Neuronal stem cell (in vitro differentiated cells): ENCODE results near the gene PANK4.

ENCODE experiments used
- DNase-seq: peaks from one replicate; pipeline ENCODE4 v3.0.0-alpha.2; 2013; ENCODE audit warnings: low spot score
- H2AFZ ChIP-seq: one replicate; pipeline ENCODE4 v1.6.1; 2013; ENCODE audit warnings: mild to moderate bottlenecking, low read length, inconsistent platforms
- H2AK5ac ChIP-seq: 2 replicates; pipeline ENCODE4 v1.6.1; 2013; ENCODE audit warnings: low read depth, mild to moderate bottlenecking, inconsistent platforms, low read length, moderate library complexity, mixed read lengths
- H2BK120ac ChIP-seq: 2 replicates; pipeline ENCODE4 v1.6.1; 2013; ENCODE audit warnings: low read depth, mild to moderate bottlenecking, inconsistent platforms, low read length, moderate library complexity, mixed read lengths
- H2BK12ac ChIP-seq: one replicate; pipeline ENCODE4 v1.6.1; 2013; ENCODE audit warnings: low read length, inconsistent platforms
- H2BK15ac ChIP-seq: 2 replicates; pipeline ENCODE4 v1.6.1; 2013; ENCODE audit warnings: mild to moderate bottlenecking, low read length, inconsistent platforms, mixed read lengths
- H2BK5ac ChIP-seq: one replicate; pipeline ENCODE4 v1.6.1; 2013; ENCODE audit warnings: inconsistent platforms, mild to moderate bottlenecking, low read length, moderate library complexity
- H3K14ac ChIP-seq: one replicate; pipeline ENCODE4 v1.6.1; 2013; ENCODE audit warnings: low read length, inconsistent platforms
- H3K18ac ChIP-seq: 2 replicates; pipeline ENCODE4 v1.6.1; 2013; ENCODE audit warnings: low read length, inconsistent platforms
- H3K23ac ChIP-seq: 2 replicates; pipeline ENCODE4 v1.6.1; 2013; ENCODE audit warnings: low read depth, mild to moderate bottlenecking, mixed read lengths, low read length, inconsistent platforms; ENCODE audit not compliant: poor library complexity
- H3K27ac ChIP-seq: replicated peaks from 3 replicates; pipeline ENCODE4 v1.5.1; 2013; ENCODE audit warnings: low read length, inconsistent platforms
- H3K27me3 ChIP-seq, 3 experiments: 2 replicates each; pipeline ENCODE4 v1.6.1; 2013; ENCODE audit warnings: low read length in 3 of 3, mild to moderate bottlenecking in 2 of 3, inconsistent platforms in 1 of 3, low read depth in 1 of 3, mixed read lengths in 1 of 3, moderate library complexity in 1 of 3; ENCODE audit not compliant: control insufficient read depth in 3 of 3, insufficient read depth in 3 of 3
- H3K36me3 ChIP-seq, 2 donors: replicated peaks in 1 of 2; 2 replicates each; pipeline ENCODE4 v1.6.1; 2013; ENCODE audit warnings: low read length in 2 of 2; ENCODE audit not compliant: control insufficient read depth in 2 of 2, insufficient read depth in 2 of 2
- H3K4ac ChIP-seq: 2 replicates; pipeline ENCODE4 v1.6.1; 2013; ENCODE audit warnings: inconsistent platforms, mild to moderate bottlenecking, low read length, moderate library complexity
- H3K4me1 ChIP-seq, 2 donors: 1 replicate in 1 of 2; 2 replicates in 1 of 2; pipeline ENCODE4 v1.6.1; 2013; ENCODE audit warnings: low read length in 2 of 2, low read depth in 1 of 2; ENCODE audit not compliant: control insufficient read depth in 2 of 2, insufficient read depth in 1 of 2
- H3K4me2 ChIP-seq: one replicate; pipeline ENCODE4 v1.6.1; 2013; ENCODE audit warnings: mild to moderate bottlenecking, low read length, inconsistent platforms; ENCODE audit not compliant: insufficient read depth, poor library complexity, severe bottlenecking
- H3K4me3 ChIP-seq, 2 donors: 2 replicates each; pipeline ENCODE4 v1.5.1; 2013; ENCODE audit warnings: low read length in 2 of 2, mild to moderate bottlenecking in 2 of 2, inconsistent platforms in 1 of 2, moderate library complexity in 1 of 2
- H3K79me1 ChIP-seq: one replicate; pipeline ENCODE4 v1.6.1; 2013; ENCODE audit warnings: low read depth, mild to moderate bottlenecking, inconsistent platforms, low read length, moderate library complexity
- H3K9ac ChIP-seq: one replicate; pipeline ENCODE4 v1.6.1; 2013; ENCODE audit warnings: mild to moderate bottlenecking, low read depth, low read length, inconsistent platforms; ENCODE audit not compliant: poor library complexity
- H3K9me3 ChIP-seq, 2 donors: replicated peaks in 1 of 2; 2 replicates each; pipeline versions ENCODE3 to v1.6.1; 2013; ENCODE audit warnings: low read length in 2 of 2, mild to moderate bottlenecking in 2 of 2, inconsistent platforms in 1 of 2, low read depth in 1 of 2, mixed read lengths in 1 of 2, moderate library complexity in 1 of 2; ENCODE audit not compliant: control insufficient read depth in 2 of 2, insufficient read depth in 1 of 2
- H4K8ac ChIP-seq: one replicate; pipeline ENCODE4 v1.6.1; 2013; ENCODE audit warnings: low read depth, mild to moderate bottlenecking, inconsistent platforms, low read length, moderate library complexity
- H4K91ac ChIP-seq: one replicate; pipeline ENCODE4 v1.6.1; 2013; ENCODE audit warnings: low read length, low read depth, mild to moderate bottlenecking, inconsistent platforms; ENCODE audit not compliant: poor library complexity
- WGBS, 2 donors: extraction: QIAGEN DNeasy Blood & Tissue Kit; methylation state at CpG; one replicate each; pipeline ENCODE4 v1.1.7; 2013; ENCODE audit warnings: missing lambda C conversion rate in 2 of 2, mixed read lengths in 1 of 2; ENCODE audit not compliant: insufficient read length in 2 of 2, insufficient replicate concordance in 1 of 2; ENCODE audit errors: extremely low coverage in 2 of 2; 5-methylcytosine and 5-hydroxymethylcytosine counted together

The PANK4 gene

DNA sequence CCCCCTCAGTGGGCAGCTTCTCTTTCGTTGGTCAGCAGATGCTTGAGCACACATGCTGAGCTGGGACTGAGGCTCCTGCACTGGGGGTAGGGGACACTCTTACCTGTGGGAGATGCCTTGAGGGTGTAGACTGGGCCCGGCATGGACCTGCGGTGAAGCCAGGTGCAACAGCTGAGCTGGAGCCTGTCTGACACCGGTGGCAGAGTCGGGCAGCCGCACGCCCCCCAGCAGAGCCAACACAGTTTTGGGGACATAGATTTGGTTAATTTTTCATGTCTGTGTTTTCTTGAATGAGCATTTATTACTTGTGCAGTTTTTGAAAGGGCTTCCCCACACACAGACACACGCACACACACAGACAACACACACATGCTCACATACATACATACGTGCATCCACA lies 9.6 kb upstream of the PANK4 start:
- no peaks in the 10 kb centered on the region for H3K36me3 ChIP-seq
- H4K8ac ChIP-seq: no peak overlapping the region
- H3K14ac ChIP-seq: peak overlapping the region; percentile 33
- H3K4me2 ChIP-seq: no peak overlapping the region
- peak overlapping the region; percentile 94 for H2BK15ac ChIP-seq
- H2BK120ac ChIP-seq: peak overlapping the region; percentile 84
- no peak overlapping the region for H3K9ac ChIP-seq
- peak overlapping the region; percentile 99 for H3K18ac ChIP-seq
- DNase-seq: no peak
- no CpG with 5 or more reads among the region's 9 CpGs for WGBS, 2 donors
- H3K27me3 ChIP-seq: peaks cover 0 to 74% (median 6%) of the 10 kb centered on the region in 3 experiments
- H3K9me3 ChIP-seq: peaks cover 4 to 5% of the 10 kb centered on the region in 2 donors
- H3K23ac ChIP-seq: peak overlapping the region; percentile 87
- no peak overlapping the region for H3K4me3 ChIP-seq
- peak overlapping the region; percentile 98 for H2BK12ac ChIP-seq
- peak overlapping the region; percentile 74 for H4K91ac ChIP-seq
- H2AK5ac ChIP-seq: peak overlapping the region; percentile 94
- peaks cover 6% of the 10 kb centered on the region for H3K79me1 ChIP-seq
- H2AFZ ChIP-seq: no peak overlapping the region
- H3K27ac ChIP-seq: no peak overlapping the region
- peaks cover 34 to 60% of the 10 kb centered on the region in 2 donors for H3K4me1 ChIP-seq
- H3K4ac ChIP-seq: peak overlapping the region; percentile 87
- H2BK5ac ChIP-seq: peak overlapping the region; percentile 100

GRCh38 chr1:2535455-2535854 lies 9.1 kb upstream of the PANK4 start:
- Histone ChIP-seq H3K27me3 (peaks cover 0 to 80% (median 6%) of the 10 kb centered on the region in 3 experiments), H2BK12ac (peak overlapping the region; percentile 98), H3K9ac (peak overlapping the region; percentile 26), H2BK15ac (peak overlapping the region; percentile 94), H2BK120ac (peak overlapping the region; percentile 84), H3K14ac (peak overlapping the region; percentile 66), H4K91ac (peak overlapping the region; percentile 74), H2BK5ac (peak overlapping the region; percentile 100), H4K8ac (no peak overlapping the region), H3K23ac (peak overlapping the region; percentile 87), H3K4me1 (peaks cover 38 to 65% of the 10 kb centered on the region in 2 donors), H3K4me3 (no peak overlapping the region), H2AFZ (no peak overlapping the region), H3K27ac (no peak overlapping the region), H3K4ac (peak overlapping the region; percentile 87), H3K36me3 (no peaks in the 10 kb centered on the region), H3K9me3 (peaks cover 4 to 5% of the 10 kb centered on the region in 2 donors), H3K79me1 (peaks cover 6% of the 10 kb centered on the region), H3K4me2 (no peak overlapping the region), H2AK5ac (peak overlapping the region; percentile 100), H3K18ac (peak overlapping the region; percentile 99)
- no peak for DNase-seq
- no CpG with 5 or more reads among the region's 27 CpGs for WGBS, 2 donors

DNA sequence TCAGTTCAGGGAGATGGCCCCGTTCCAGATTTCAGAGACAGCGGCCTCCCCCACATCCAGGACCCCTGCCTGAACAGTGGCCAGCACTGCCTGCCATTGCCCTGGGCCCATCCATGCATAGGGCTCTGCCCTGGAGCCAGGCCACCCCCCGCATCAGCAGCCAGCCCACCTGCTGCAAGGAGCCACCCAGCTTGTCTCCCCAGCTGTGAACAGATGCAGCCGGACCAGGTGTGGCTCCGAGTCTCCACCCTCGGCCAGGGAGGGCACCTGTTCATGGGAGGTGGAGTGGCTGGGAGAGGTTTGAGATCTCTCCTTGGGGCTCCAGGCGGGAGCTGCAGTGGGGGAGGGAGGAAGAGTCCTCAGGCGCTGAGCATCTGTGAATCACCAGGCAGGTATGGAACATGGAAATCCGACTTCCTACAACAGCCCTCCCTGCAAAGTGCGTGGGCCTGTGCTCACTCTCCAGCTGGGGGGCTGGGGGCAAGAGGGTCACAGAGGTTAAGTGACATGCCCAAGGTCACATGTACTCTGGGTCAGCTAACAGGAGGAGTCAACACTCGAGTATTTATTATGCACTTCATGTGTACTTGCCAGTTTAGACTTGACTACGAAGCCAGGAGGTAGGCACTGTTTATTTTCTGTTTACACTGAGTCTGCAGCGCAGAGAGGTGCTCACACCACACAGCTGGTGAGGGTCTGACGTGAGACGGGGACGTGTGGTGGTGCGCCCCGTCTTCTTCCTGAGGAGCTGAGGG lies 8.5 kb upstream of the PANK4 start:
- Histone ChIP-seq H2AFZ (no peak overlapping the region), H4K8ac (peak overlapping the region; percentile 20), H3K4me2 (no peak overlapping the region), H3K4me3 (no peak overlapping the region), H2BK12ac (peak overlapping the region; percentile 99), H3K18ac (peak overlapping the region; percentile 99), H2AK5ac (peak overlapping the region; percentile 100), H3K9me3 (peaks cover 4 to 5% of the 10 kb centered on the region in 2 donors), H3K9ac (peak overlapping the region; percentile 31), H3K27ac (no peak overlapping the region), H2BK15ac (peak overlapping the region; percentile 94), H3K4me1 (peaks cover 32 to 59% of the 10 kb centered on the region in 2 donors), H3K79me1 (peaks cover 6% of the 10 kb centered on the region), H3K27me3 (peaks cover 0 to 85% (median 6%) of the 10 kb centered on the region in 3 experiments), H3K23ac (peak overlapping the region; percentile 87), H3K14ac (peak overlapping the region; percentile 90), H2BK5ac (peak overlapping the region; percentile 100), H2BK120ac (peak overlapping the region; percentile 84), H3K36me3 (no peaks in the 10 kb centered on the region), H3K4ac (peak overlapping the region; percentile 87), H4K91ac (peak overlapping the region; percentile 82)
- DNase-seq: no peak
- no CpG with 5 or more reads among the region's 18 CpGs for WGBS, 2 donors

GRCh38 chr1:2534315-2534686 lies 7.9 kb upstream of the PANK4 start:
- no CpG with 5 or more reads among the region's 7 CpGs for WGBS, 2 donors
- Histone ChIP-seq H3K18ac (peak overlapping the region; percentile 99), H3K79me1 (peaks cover 8% of the 10 kb centered on the region), H3K36me3 (no peaks in the 10 kb centered on the region), H3K4ac (peak overlapping the region; percentile 87), H3K4me2 (no peak overlapping the region), H3K4me3 (no peak overlapping the region), H2BK15ac (peak overlapping the region; percentile 88), H3K27me3 (peaks cover 0 to 87% (median 6%) of the 10 kb centered on the region in 3 experiments), H2BK120ac (peak overlapping the region; percentile 84), H3K23ac (peak overlapping the region; percentile 87), H2AK5ac (peak overlapping the region; percentile 100), H3K9me3 (peaks cover 4 to 5% of the 10 kb centered on the region in 2 donors), H3K14ac (peak overlapping the region; percentile 90), H3K9ac (peak overlapping the region; percentile 31), H2BK12ac (peak overlapping the region; percentile 99), H4K91ac (no peak overlapping the region), H3K4me1 (peaks cover 32 to 54% of the 10 kb centered on the region in 2 donors), H2BK5ac (peak overlapping the region; percentile 100), H3K27ac (no peak overlapping the region), H4K8ac (peak overlapping the region; percentile 20), H2AFZ (no peak overlapping the region)
- no peak for DNase-seq
